CD4-positive, alpha-beta T cell treated with Interleukin-4 for 1 hour (primary cell): Measurements from ENCODE around the gene AKAP8L.

Source experiments
- DNase-seq, 2 donors: peaks; one replicate each; pipeline ENCODE4 v3.0.0-alpha.2; 2020 to 2022

The AKAP8L gene, protein sequence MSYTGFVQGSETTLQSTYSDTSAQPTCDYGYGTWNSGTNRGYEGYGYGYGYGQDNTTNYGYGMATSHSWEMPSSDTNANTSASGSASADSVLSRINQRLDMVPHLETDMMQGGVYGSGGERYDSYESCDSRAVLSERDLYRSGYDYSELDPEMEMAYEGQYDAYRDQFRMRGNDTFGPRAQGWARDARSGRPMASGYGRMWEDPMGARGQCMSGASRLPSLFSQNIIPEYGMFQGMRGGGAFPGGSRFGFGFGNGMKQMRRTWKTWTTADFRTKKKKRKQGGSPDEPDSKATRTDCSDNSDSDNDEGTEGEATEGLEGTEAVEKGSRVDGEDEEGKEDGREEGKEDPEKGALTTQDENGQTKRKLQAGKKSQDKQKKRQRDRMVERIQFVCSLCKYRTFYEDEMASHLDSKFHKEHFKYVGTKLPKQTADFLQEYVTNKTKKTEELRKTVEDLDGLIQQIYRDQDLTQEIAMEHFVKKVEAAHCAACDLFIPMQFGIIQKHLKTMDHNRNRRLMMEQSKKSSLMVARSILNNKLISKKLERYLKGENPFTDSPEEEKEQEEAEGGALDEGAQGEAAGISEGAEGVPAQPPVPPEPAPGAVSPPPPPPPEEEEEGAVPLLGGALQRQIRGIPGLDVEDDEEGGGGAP

DNA sequence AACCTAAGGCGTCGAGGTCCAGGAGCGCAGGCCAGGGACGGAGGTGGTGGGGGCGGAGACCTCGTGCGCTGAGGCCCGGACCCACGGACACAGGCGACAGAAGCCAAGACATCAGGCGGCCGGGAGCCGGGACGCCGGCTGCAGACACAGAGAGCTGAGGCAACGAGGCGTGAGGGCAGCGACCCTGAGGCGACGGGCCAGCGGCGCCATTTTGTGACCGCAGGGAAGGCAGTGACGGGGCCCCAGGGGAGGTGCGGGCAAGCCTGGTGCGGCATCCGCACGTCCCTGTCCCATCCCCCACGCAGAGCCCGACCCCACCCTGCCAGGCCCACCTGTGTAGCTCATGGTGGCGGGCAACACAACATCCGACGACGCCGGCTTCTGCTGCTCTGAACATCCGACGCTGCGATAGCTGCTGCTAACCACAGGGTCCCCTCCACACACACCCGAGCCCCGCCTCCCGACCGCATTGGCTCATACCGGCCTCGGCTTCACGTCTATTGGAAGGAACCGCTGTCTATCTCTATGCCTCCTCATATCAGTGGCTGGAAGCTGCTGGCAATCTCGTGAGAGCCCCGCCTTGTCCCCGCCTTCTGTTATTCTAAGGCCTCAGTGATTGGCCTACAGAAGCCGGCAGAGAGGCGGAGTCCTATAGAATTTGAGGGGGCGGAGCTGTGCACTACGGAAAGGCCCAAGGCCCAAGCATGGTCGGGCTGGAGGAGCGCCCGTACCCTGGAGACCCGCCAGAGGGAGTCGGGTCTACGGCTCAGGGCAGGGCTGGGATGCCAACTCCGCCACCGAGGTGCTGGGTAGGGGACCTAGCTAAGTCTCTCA lies at the start of gene AKAP8L:
Gene AKAP8L, minus strand, starts transcription at position 410 of the 834 bp plus-strand sequence. Its CDS starts 65 bp downstream, at position 345.
- peak; percentile 100 for DNase-seq

DNA sequence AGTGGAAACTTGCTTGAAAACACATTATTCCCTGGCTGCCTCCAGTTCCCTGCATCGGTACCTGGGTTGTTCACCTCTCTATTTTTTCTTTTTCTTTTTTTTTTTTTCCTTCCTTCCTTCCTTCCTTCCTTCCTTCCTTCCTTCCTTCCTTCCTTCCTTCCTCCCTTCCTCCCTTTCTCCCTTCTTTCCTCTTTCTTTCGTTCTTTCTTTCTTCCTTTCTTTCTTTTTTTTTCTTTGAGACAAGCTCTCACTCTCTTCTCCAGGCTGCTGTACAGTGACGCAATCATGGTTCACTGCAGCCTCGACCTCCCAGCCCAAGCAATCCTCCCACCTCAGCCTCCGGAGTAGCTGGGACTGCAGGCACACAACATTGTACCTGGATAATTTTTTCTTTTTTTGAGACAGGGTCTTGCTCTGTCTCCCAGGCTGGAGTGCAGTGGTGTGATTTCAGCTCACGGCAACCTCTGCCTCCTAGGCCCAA lies 49.0 kb upstream of the AKAP8L start:
- DNase-seq: no peak

DNA sequence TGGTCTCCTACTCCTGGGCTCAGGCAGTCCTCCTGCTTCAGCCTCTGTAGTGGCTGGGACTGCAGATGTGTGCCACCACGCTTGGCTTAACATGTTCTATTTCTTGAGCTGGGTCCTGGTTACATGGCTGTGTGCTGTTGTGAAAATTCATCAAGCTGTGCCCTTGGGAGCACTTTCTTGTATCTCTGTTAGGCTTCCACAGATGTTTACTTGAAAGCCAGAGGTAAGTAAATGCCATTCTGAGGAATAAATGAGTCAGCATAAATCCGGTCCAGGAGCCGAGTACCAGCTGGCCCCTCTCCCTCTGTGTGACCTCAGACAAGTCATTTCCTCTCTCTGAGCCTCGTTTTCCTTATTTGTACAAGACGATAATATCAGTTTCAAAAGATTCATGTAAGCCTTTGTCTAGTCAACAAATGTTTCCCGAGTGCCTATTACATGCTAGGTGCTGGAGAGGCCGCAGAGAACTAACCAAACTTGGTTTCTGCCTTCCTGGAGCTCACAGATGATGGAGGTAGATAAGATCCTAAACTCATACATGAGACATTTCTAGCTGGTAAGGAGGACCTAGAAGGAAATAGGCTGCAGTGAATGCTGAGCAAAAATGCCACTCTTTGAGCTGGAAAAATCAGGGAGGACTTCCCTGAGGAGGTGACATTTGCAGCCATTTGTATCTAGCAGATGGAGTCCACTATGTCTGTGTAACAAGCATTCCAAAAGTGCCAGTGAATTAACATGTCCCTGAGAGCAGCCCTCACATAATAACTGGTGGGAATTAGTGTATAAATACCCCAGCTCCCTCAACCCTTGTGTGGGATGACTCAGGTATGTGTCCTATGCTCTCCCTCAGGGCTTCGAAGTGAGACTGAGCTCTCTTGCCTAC lies 48.3 kb upstream of the AKAP8L start:
- peak; percentile 69 to 85 for DNase-seq

DNA sequence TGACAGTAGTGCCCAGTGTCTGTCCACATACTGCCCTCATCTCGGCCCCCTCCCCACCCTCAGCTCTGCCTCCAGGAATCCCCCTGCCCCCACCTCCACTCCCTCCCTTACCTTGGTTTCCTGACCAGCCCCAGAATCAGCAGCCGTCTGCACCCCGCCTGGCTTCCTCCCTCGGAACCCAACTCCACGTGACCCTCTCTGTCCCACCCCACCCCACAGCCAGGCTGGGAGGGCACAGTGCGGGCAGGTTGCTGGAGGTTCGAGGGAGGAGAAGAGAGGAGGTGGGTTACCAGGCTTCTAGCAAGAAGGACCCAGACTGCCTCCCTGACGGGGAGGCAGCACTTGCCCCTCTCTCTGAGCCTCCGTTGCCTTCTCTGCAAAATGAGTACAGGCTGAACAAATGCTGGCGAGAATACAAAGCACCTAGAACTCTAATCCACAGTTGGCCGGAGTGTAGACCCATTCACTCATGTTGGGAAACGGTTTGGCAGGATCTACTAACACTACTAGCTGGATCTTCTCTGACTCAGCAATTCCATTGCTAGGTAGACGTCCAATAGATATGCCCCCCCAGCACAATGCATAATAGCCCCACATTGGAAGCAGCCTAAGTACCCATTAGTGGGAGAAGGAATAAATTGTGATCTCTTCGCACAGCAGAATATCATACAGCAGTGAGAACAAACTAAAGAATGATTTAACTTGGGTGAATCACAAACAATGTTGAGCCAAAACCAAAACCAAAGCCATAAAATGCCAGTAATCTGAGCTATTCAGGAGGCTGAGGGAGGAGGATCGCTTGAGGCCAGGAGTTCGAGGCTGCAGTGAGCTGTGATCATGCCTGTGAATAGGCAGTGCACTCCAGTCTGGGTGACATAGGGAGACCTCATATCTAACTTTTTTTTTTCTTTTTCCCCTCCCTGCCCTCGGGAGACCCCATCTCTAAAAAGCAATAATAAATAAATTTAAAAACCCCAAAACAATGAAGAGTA lies 45.9 kb upstream of the AKAP8L start, which contains the start of gene RASAL3:
Gene RASAL3, minus strand, starts transcription at position 151 of the 992 bp plus-strand sequence. CDS start 186 bp downstream, outside the sequence.
- DNase-seq: peak; percentile 67 to 76

DNA sequence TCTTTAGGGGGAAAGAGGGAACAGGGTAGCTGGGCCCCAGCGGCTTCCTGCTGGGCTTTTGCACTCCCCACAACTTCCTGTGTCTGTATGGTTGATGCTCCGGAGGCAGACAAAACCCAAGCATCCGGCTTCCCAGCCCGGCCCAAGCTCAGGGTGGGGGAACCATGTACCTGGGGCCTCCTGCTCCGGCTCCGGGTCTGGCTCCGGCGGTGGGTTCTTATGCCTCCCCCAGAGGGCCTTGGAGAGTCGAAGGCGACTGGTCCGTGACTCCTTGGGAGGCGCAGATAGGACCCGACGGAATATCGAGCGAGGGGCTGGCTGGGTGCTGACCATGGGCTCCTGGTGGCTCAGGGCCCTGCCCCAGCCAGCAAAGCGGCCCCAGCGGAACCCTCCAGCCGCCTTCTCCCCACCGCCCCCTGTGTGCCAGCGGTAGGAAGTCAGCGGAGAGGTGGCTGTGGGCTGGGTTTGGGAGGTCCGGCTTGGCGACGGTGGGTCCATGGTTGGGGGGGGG lies 45.1 kb upstream of the AKAP8L start:
- DNase-seq: peak; percentile 80 to 84

DNA sequence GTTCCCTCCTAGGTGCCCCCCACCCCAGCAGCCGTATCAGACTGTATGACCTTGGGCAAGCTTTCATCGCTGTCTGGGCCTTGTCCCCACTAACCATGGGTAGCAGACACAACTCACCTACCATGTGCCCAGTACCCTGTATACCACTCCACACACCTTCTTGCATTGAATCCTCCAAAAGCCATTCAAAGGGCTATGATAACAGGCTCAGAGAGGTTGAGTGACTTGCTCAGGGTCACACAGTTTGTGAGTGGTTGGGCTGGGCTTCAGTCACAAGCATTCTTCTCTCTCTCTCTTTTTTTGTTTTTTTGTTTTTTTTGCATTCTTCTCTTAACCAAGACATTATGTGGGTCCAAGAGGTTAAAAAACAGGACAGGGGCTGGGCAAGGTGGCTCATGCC lies 42.9 kb upstream of the AKAP8L start:
- no peak for DNase-seq

GRCh38 chr19:15457701-15458484 lies 39.1 kb upstream of the AKAP8L start:
- DNase-seq: no peak

DNA sequence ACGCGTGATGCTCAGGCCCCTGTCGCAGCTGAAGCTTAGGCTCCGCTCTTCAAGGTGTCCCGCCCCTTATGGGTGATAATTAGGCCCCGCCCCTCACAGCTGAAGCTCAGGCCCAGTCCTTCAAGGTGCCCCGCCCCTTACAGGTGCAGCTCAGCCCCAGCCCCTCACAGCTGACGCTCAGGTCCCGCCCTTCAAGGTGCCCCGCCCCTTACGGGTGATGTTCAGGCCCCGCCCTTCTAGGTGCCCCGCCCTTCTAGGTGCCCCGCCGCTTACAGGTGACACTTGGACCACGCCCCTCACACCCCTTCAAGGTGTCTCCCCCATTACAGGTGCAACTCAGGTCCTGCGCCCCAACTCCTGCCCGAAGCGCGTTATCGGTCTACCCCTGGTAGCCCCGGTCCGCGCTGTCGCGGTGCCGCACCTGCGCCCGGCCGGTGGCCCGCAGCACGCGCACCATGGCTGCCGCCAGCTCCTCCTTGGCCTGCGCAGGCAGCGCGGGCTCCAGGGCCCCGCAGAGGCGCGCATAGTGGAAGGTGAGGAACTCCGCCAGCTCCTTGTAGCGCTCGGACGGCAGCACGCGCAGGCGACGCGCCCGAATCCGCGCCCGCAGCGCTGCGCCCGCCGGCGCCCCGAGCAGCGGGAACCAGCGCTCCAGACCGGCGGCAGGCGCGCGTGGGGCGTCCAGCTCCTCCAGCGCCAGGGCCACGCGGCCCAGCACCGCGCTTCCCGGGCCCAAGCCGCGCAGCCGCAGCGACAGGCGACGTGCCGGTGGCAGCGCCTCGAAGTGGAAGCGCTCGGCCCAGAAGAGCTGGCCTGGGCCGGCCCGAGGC lies 38.3 kb upstream of the AKAP8L start:
- DNase-seq: no peak

GRCh38 chr19:15456441-15456840 lies 37.7 kb upstream of the AKAP8L start:
- DNase-seq: no peak

DNA sequence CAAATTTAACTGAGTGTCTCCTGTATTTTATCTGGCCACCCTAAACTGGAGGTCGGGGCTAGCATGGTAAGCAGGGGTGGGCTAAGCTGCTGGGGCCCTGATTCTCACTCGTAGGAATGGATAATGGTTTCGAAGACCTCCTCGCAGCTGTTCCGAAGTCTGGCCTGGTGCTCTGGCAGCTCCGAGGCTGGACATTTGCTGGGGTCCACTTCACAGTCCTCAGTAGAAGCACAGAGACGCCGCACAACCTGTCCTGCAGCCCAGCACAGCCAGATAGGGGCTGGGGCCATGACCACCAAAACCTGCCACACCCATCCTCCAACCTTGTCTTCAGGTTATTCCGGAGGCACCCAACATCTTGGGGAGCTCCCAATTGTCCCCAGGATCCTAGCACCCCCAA lies 37.2 kb upstream of the AKAP8L start:
- no peak for DNase-seq

DNA sequence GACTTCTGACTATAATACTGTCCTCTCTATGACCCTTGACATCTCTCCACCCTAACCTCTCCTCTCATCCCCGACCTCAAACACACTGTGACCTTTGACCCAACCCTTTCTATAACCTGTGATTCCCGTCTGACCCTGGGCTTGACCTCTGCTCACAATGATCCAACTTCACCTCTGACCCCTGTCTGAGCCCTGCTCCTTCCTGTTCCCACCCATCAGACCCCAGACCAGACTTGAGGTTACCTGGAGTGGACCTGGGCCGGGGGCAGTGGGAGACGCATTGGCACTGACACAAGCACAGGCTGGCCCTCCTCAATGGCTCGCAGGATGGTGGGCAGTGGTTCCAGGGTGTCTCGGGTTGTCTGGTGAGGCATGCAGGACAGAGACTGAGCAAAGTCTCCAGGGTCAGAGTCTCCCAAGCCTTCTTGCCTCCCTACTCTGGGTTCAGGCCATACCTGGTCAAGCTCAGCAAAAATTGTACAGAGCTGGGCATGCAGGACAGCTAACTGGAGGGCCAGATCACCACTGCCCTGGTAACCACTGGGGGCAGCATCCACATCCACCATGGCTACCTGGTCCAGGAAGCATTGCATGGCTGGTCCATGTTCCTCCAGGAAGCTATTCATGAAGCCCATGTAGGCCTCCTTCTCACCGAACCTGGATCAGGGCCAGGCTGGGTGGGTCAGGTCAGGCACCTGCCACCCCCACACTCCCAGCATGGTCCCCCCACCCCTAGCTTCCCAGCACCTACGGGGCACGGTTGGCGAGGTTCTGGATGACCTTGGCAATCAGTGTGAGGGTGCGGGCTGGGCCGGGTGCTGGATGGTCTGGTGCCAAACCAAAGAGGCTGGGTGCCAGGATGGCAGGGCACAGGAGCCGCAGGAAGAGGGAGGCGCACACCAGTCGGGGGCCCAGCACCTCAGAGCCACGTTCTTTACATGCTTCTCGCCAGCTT lies 35.4 kb upstream of the AKAP8L start:
- DNase-seq: no peak

GRCh38 chr19:15453091-15453578 lies 34.3 kb upstream of the AKAP8L start:
- DNase-seq: no peak

DNA sequence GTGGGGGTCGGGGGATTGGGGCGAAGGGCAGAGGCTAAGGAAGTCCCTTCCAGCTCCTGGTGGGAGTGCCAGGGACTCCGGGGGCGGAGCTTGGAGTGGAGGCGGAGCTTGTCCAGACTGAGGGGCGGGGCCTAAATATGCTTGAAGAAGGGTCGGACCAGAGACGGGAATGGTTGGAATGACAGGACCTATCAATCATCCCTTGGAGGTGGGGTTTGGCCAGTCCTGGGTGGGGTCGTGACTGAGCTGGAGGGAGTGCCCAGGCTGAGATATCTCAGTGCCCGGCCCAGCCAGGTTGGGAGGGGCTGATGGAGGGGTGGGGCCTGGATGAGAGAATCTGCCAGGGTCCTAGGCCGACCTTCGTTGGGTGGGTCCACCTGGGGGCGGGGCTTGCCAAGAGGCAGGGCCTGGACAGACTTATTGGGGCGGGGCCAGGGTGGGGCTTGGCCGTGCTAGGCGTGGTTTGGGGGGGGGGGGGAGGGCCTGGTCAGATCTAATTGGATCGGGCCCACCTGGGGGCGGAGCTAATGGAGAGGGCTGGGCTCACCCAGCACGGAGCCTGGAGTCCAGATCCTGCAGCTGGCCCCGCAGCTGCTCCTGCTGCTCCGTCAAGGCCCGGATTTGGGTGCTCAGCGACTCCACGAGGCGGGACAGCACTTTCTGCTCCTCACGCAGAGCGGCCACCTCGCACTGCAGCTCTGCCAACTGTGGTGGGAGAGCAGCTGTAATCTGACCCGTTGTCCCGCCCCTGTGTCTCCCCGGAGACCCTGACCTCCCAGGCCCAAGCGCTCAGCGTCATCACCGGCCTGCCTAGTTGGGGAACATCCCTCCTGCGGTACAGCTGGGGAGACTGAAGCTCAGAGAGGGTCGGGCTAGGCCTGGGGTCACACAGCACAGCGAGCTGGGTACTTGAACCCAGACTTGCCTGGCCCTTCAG lies 33.6 kb upstream of the AKAP8L start:
- no peak for DNase-seq

DNA sequence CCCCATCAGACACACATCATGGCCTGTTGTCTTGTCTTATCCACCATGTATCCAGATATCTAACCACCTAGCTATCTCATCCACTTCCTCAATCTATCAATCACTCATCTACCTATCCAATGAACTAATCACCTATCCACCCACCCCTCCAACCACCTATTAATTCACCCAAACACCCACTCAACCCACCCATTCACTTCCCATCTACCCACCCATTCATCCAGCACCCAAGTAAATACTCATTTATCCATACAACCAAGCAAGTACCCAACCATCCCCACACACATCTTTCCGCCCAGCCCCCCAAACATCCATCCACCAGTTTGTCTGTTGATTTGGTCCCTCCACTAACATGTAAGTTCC lies 31.7 kb upstream of the AKAP8L start:
- DNase-seq: no peak

DNA sequence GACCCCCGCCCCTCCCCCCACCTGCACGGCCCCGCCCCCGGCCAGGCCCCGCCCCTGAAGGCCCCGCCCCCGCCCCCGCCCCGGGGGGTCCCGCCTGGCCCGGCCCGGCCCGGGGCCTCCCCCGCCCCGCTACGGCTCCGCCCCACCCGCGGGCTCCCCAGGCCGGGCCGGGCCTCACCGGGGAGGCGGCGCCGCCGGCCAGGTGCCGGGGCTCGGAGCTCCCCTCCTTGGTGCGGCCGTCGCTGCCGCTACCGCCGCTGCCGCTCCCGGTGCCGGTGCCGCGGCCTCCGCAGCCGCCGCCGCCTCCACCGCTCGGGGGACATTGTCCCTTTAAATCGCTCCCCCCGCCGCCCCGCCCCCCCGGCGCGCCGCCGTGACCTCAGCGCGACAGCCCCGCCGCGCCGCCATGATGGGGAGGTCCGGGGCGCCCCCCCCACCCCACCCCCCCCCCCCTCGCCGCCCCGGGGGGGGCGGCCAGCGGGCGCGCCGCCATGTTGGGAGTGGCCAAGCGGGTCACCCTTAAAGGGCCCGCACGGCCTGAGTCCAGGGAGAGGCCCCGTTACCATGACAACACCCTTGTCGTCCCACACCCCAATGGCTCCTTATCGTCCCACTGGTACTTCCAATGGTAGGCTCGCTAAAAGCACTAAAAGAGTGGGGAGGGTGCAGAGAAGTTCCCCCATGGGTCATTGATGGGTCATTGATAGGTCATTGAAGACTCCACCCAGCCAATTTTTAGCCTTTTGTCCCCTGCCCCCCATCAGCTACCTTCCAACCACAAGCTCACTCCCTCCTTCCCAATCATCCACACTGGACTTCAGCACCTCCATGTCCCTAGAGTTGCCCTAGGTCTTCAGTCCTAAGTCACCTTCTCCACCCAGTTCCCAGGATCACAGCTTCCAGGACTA lies 31.1 kb upstream of the AKAP8L start, which contains the start of gene WIZ:
Gene WIZ, minus strand, starts transcription at position 337 of the 908 bp plus-strand sequence. CDS start 1,649 bp downstream, outside the sequence.
- peak; percentile 86 to 88 for DNase-seq
